ENCODE measurements around the gene STYX. TPM values are rescaled to one million over a fixed set of nuclear protein-coding genes. Genes with fewer than 3 reads are reported as not detected.
"Not testable (repeated sequence)": the region's sequence is repeated elsewhere in the genome, so short reads cannot be mapped to it uniquely, and the experiment has no call there.

The STYX gene
- total and polyA plus RNA-seq, 2 donors from 2014 or later, result 4.3 to 11.5 TPM

DNA sequence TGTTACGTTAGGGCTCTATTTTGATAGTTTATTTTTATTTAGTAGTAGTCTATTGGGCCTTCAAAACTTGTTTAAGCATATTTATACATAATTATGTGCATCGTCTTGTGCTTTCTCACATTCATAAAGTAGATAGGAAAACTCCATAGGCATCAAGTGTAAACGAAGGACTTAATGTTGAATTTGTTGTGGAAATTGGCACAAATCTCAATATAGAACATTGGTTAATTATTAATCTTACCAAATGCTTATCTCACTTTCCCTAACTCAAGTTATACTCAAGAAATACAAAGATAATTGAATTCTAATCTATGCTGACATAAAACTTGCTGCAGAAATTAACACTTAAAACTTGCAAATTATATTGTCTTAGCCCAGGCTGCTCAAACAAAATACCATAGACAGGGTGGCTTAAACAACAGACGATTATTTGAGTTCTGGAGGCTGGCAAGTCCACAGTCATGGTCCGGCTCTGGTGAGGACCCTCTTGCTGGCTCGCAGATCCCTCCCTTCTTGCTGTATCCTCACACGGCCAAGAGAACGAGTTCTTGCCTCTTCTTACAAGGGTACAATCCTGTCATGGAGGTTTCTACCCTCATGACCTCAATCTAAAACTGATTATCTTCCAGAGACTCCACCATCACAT lies 18.8 kb downstream of the STYX start:
- intact Hi-C loops (cut with DNase I), result no loop called here
- Histone ChIP-seq H3K4me3 (ENCODE audit: low read length in 3 of 3) (no peak overlapping the region), H3K36me3 (ENCODE audit: control insufficient read depth in 2 of 3, insufficient read depth in 3 of 3, low read length in 3 of 3) (peaks cover 0 to 3% (median 0%) of the 10 kb centered on the region in 3 donors), H3K27me3 (ENCODE audit: control insufficient read depth, insufficient read depth, low read length) (no peaks in the 10 kb centered on the region), H3K4me1 (ENCODE audit: control insufficient read depth in 2 of 3, insufficient read depth in 2 of 3, low read depth in 1 of 3, low read length in 3 of 3) (no peaks in the 10 kb centered on the region), H3K9me3 (ENCODE audit: control insufficient read depth in 2 of 3, insufficient read depth in 1 of 3, low read length in 3 of 3) (no peaks in the 10 kb centered on the region), H3K27ac (ENCODE audit: low read depth in 2 of 2, low read length in 2 of 2) (no peak overlapping the region), H3K9ac (ENCODE audit: low read length in 3 of 3) (no peak overlapping the region)
- FAIRE-seq (no peak), DNase-seq (no peak)
- TF ChIP-seq, protein P1, sequence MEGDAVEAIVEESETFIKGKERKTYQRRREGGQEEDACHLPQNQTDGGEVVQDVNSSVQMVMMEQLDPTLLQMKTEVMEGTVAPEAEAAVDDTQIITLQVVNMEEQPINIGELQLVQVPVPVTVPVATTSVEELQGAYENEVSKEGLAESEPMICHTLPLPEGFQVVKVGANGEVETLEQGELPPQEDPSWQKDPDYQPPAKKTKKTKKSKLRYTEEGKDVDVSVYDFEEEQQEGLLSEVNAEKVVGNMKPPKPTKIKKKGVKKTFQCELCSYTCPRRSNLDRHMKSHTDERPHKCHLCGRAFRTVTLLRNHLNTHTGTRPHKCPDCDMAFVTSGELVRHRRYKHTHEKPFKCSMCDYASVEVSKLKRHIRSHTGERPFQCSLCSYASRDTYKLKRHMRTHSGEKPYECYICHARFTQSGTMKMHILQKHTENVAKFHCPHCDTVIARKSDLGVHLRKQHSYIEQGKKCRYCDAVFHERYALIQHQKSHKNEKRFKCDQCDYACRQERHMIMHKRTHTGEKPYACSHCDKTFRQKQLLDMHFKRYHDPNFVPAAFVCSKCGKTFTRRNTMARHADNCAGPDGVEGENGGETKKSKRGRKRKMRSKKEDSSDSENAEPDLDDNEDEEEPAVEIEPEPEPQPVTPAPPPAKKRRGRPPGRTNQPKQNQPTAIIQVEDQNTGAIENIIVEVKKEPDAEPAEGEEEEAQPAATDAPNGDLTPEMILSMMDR (IDR thresholded peaks at IDR 0.05; ENCODE audit: borderline replicate concordance, extremely low read depth, insufficient read depth), result no peak

DNA sequence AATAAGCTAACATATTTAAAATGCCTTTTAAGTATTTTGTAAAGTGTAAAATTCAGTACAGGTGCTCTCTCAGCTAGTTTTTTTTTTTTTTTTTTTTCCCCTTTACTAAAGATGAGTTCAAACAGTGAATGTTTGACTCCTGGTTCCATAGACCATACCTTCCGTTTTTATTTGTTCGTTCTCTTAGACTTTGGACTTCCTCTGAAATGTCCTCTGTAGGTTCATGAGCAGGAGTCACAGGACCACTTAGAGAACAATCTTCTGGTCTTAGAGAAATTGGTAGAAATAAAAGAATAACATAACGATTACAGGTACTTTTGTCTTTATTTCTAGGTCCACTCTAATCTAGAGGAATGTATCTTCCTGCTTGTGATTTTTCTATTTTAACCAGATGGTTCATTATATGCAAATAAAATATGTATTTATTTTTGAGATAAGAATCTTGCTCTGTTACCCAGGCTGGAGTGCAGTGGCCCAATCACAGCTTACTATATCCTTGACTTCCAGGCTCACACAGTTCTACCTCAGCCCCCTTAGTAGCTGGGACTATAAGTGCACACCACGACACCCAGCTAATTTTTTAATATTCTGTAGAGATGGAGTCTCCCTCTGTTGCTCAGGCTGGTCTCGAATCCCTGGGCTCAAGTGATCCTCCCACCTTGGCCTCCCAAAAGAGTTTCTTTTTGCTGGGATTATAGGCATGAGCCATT lies 25.8 kb downstream of the STYX start:
- no peak for DNase-seq
- Histone ChIP-seq H3K27ac (ENCODE audit: low read depth in 2 of 2, low read length in 2 of 2) (no peak overlapping the region), H3K27me3 (ENCODE audit: control insufficient read depth, insufficient read depth, low read length) (no peaks in the 10 kb centered on the region), H3K9me3 (ENCODE audit: control insufficient read depth in 2 of 3, insufficient read depth in 1 of 3, low read length in 3 of 3) (no peaks in the 10 kb centered on the region), H3K9ac (ENCODE audit: low read length in 3 of 3) (no peak overlapping the region), H3K4me1 (ENCODE audit: control insufficient read depth in 2 of 3, insufficient read depth in 2 of 3, low read depth in 1 of 3, low read length in 3 of 3) (no peaks in the 10 kb centered on the region), H3K36me3 (ENCODE audit: control insufficient read depth in 2 of 3, insufficient read depth in 3 of 3, low read length in 3 of 3) (peaks cover 0 to 9% (median 4%) of the 10 kb centered on the region in 3 donors), H3K4me3 (ENCODE audit: low read length in 3 of 3) (no peak overlapping the region)
- intact Hi-C loops (cut with DNase I), result no loop called here
- no peak for FAIRE-seq
- TF ChIP-seq, protein P1 (IDR thresholded peaks at IDR 0.05; ENCODE audit: borderline replicate concordance, extremely low read depth, insufficient read depth), result no peak

DNA sequence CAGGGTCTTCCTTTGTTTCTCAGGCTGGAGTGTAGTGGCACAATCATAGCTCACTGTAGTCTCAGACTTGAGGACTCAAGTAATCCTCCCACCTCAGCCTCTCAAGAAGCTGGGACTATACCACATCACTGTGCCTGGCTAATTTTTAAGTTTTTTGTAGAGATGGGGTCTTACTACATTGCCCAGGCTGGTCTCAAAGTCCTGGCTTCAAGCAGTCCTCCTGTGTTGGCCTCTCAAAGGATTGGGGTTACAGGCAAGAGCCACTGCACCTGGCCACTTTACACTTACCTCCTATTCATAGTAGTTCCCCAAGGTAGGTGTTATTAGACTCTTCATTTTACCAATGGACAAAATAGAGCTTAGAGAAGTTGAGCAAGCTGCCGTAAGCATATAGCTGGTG lies 29.2 kb downstream of the STYX start:
- Histone ChIP-seq H3K9me3 (ENCODE audit: control insufficient read depth in 2 of 3, insufficient read depth in 1 of 3, low read length in 3 of 3) (no peaks in the 10 kb centered on the region), H3K27me3 (ENCODE audit: control insufficient read depth, insufficient read depth, low read length) (no peaks in the 10 kb centered on the region), H3K36me3 (ENCODE audit: control insufficient read depth in 2 of 3, insufficient read depth in 3 of 3, low read length in 3 of 3) (peaks cover 0 to 9% (median 4%) of the 10 kb centered on the region in 3 donors), H3K4me3 (ENCODE audit: low read length in 3 of 3) (no peak overlapping the region), H3K9ac (ENCODE audit: low read length in 3 of 3) (no peak overlapping the region), H3K27ac (ENCODE audit: low read depth in 2 of 2, low read length in 2 of 2) (no peak overlapping the region), H3K4me1 (ENCODE audit: control insufficient read depth in 2 of 3, insufficient read depth in 2 of 3, low read depth in 1 of 3, low read length in 3 of 3) (no peaks in the 10 kb centered on the region)
- no peak for DNase-seq
- no peak for FAIRE-seq
- intact Hi-C loops (cut with DNase I), result no loop called here
- TF ChIP-seq, protein P1 (IDR thresholded peaks at IDR 0.05; ENCODE audit: borderline replicate concordance, extremely low read depth, insufficient read depth), result no peak

DNA sequence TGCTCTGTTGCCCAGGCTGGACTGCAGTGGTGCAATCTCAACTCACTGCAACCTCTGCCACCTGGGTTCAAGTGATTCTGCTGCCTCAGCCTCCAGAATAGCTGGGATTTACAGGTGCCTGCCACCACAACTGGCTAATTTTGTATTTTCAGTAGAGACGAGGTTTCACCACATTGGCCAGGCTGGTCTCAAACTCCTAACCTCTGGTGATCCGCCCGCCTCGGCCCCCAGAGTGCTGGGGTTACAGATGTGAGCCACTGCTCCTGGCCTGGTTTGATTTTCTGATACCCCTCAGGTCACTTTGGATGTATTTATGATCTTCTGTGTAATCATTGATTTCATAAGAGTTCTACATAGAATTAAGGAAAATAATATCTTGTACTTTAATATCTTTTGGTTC lies 33.0 kb downstream of the STYX start:
- DNase-seq; intact Hi-C loops (cut with DNase I); H3K9ac ChIP-seq (ENCODE audit: low read length in 3 of 3); FAIRE-seq; H3K4me3 ChIP-seq (ENCODE audit: low read length in 3 of 3); H3K36me3 ChIP-seq (ENCODE audit: control insufficient read depth in 2 of 3, insufficient read depth in 3 of 3, low read length in 3 of 3); H3K27me3 ChIP-seq (ENCODE audit: control insufficient read depth, insufficient read depth, low read length); H3K9me3 ChIP-seq (ENCODE audit: control insufficient read depth in 2 of 3, insufficient read depth in 1 of 3, low read length in 3 of 3); H3K27ac ChIP-seq (ENCODE audit: low read depth in 2 of 2, low read length in 2 of 2); H3K4me1 ChIP-seq (ENCODE audit: control insufficient read depth in 2 of 3, insufficient read depth in 2 of 3, low read depth in 1 of 3, low read length in 3 of 3): not testable (repeated sequence)
